Keratinocyte (primary cell): Measurements from ENCODE around the gene PPP1R7. TPM values are rescaled to one million over a fixed set of nuclear protein-coding genes. Genes with fewer than 3 reads are reported as not detected.

Experiments used
- DNase-seq: peaks from one replicate; pipeline ENCODE4 v3.0.0-alpha.2; 2011; ENCODE audit warnings: low read depth, missing footprints, low spot score
- FAIRE-seq: peaks from 2 replicates; lab custom pipeline; 2011; peaks lifted over from hg19 to GRCh38; lab: Jason Lieb, UNC
- H2AFZ ChIP-seq: 2 replicates; pipeline ENCODE4 v1.6.0; 2012; ENCODE audit warnings: low read length, control low read depth, inconsistent platforms; ENCODE audit not compliant: control insufficient read depth
- H3K27ac ChIP-seq: 2 replicates; pipeline ENCODE4 v1.5.1; 2011; ENCODE audit warnings: low read length; ENCODE audit not compliant: control insufficient read depth, insufficient read depth
- H3K27me3 ChIP-seq: 3 replicates; pipeline ENCODE4 v1.6.0; 2011; ENCODE audit warnings: low read length; ENCODE audit not compliant: control insufficient read depth, insufficient read depth; ENCODE audit errors: extremely low read depth
- H3K36me3 ChIP-seq, 2 experiments: 2 replicates in 1 of 2; 3 replicates in 1 of 2; pipeline ENCODE4 v1.5.1; 2011; ENCODE audit warnings: low read length in 2 of 2, mild to moderate bottlenecking in 1 of 2; ENCODE audit not compliant: control insufficient read depth in 2 of 2, insufficient read depth in 2 of 2; ENCODE audit errors: extremely low read depth in 1 of 2
- H3K4me1 ChIP-seq: 3 replicates; pipeline ENCODE4 v1.5.1; 2011; ENCODE audit warnings: low read length; ENCODE audit not compliant: control insufficient read depth, insufficient read depth; ENCODE audit errors: extremely low read depth
- H3K4me2 ChIP-seq: 3 replicates; pipeline ENCODE4 v1.6.0; 2011; ENCODE audit warnings: low read depth, low read length; ENCODE audit not compliant: control insufficient read depth, insufficient read depth; ENCODE audit errors: extremely low read depth
- H3K4me3 ChIP-seq, 3 experiments: fragments of 200-600 bp in 1 of 3; sonication (generic) in 1 of 3; 2 replicates in 2 of 3; 3 replicates in 1 of 3; pipeline ENCODE4 v1.5.1; 2011 to 2016; ENCODE audit warnings: low read length in 3 of 3, mild to moderate bottlenecking in 3 of 3, control low read depth in 2 of 3, inconsistent platforms in 1 of 3, low read depth in 1 of 3, mixed read lengths in 1 of 3, mixed run types in 1 of 3, moderate library complexity in 1 of 3; ENCODE audit not compliant: control insufficient read depth in 2 of 3, insufficient read depth in 2 of 3; ENCODE audit errors: extremely low read depth in 1 of 3
- H3K79me2 ChIP-seq: 2 replicates; pipeline ENCODE4 v1.6.0; 2012; ENCODE audit warnings: low read length; ENCODE audit not compliant: control insufficient read depth, insufficient read depth
- H3K9ac ChIP-seq: 3 replicates; pipeline ENCODE4 v1.6.0; 2011; ENCODE audit warnings: low read length; ENCODE audit not compliant: control insufficient read depth, insufficient read depth; ENCODE audit errors: extremely low read depth
- H3K9me1 ChIP-seq: 3 replicates; pipeline ENCODE4 v1.6.0; 2011; ENCODE audit warnings: low read length; ENCODE audit not compliant: control insufficient read depth, insufficient read depth; ENCODE audit errors: extremely low read depth
- H3K9me3 ChIP-seq: 2 replicates; pipeline ENCODE4 v1.5.1; 2012; ENCODE audit warnings: low read depth, low read length; ENCODE audit not compliant: control insufficient read depth
- H4K20me1 ChIP-seq: 3 replicates; pipeline ENCODE4 v1.6.0; 2011; ENCODE audit warnings: low read length; ENCODE audit not compliant: control insufficient read depth, insufficient read depth; ENCODE audit errors: extremely low read depth
- EZH2 ChIP-seq: IDR thresholded peaks from one replicate; pipeline ENCODE4 v1.6.1; 2012; ENCODE audit warnings: inconsistent platforms, mild to moderate bottlenecking, low read length, moderate library complexity
- dilution Hi-C: fragments of 300-500 bp; cut with MboI; formaldehyde crosslinking; loops from one replicate; pipeline ENCODE4 v1.7.0; 2020; ENCODE audit warnings: low sequenced_read_pairs; ENCODE audit not compliant: extremely low pct_ligation_motif_present
- polyA minus RNA-seq, 3 experiments: library from RNA; depleted of rRNA, polyadenylated mRNA; stranded (reverse); fragments of >200 nt; gene quantifications; 1 replicate in 1 of 3; 2 replicates in 1 of 3; 3 replicates in 1 of 3; pipeline ENCODE4 v1.2.3, GENCODE V29; 2011
- polyA plus RNA-seq, 5 experiments: library from polyadenylated mRNA; depleted of rRNA in 3 of 5; stranded (reverse) in 3 of 5; stranded (forward) in 1 of 5; unstranded in 1 of 5; fragments of >200 nt; gene quantifications; 1 replicate in 1 of 5; 2 replicates in 3 of 5; 3 replicates in 1 of 5; pipeline versions ENCODE4 v1.2.1 to v1.2.3, GENCODE V29; 2011 to 2012; ENCODE audit warnings: missing spikeins in 2 of 5, low read depth in 1 of 5, low replicate concordance in 1 of 5
- TF ChIP-seq, protein P1 (sequence below), 3 experiments: IDR thresholded peaks in 1 of 3; conservative IDR thresholded peaks in 1 of 3; optimal IDR thresholded peaks in 1 of 3; 2 replicates in 2 of 3; 3 replicates in 1 of 3; pipeline versions ENCODE3 to v1.5.1; 2011; ENCODE audit warnings: low read length in 3 of 3, mild to moderate bottlenecking in 3 of 3, moderate library complexity in 2 of 3, control low read depth in 1 of 3, inconsistent platforms in 1 of 3; ENCODE audit not compliant: insufficient read depth in 2 of 3; ENCODE audit errors: extremely low read depth in 1 of 3

PPP1R7 gene, protein sequence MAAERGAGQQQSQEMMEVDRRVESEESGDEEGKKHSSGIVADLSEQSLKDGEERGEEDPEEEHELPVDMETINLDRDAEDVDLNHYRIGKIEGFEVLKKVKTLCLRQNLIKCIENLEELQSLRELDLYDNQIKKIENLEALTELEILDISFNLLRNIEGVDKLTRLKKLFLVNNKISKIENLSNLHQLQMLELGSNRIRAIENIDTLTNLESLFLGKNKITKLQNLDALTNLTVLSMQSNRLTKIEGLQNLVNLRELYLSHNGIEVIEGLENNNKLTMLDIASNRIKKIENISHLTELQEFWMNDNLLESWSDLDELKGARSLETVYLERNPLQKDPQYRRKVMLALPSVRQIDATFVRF
- polyA plus RNA-seq = 53.4 to 88.2 TPM (median 84.9 TPM) in 3 replicates
- 368 TPM for polyA plus RNA-seq (2011; ENCODE audit: low read depth)
- 59.6 and 99.8 TPM in 2 replicates for polyA plus RNA-seq (2011; cell fraction: cytosol; rRNA removed)
- 43.0 and 61.8 TPM in 2 replicates for polyA plus RNA-seq (2011; cell fraction: nucleus; rRNA removed)
- 93.8 and 98.6 TPM in 2 replicates for polyA plus RNA-seq (2012; ENCODE audit: low replicate concordance)
- polyA minus RNA-seq = 19.7 to 40.9 TPM (median 40.5 TPM) in 3 replicates
- polyA minus RNA-seq (2011; cell fraction: cytosol; rRNA and poly(A)+ RNA removed) = 80.0 TPM
- 20.7 and 33.9 TPM in 2 replicates for polyA minus RNA-seq (2011; cell fraction: nucleus; rRNA and poly(A)+ RNA removed)

DNA sequence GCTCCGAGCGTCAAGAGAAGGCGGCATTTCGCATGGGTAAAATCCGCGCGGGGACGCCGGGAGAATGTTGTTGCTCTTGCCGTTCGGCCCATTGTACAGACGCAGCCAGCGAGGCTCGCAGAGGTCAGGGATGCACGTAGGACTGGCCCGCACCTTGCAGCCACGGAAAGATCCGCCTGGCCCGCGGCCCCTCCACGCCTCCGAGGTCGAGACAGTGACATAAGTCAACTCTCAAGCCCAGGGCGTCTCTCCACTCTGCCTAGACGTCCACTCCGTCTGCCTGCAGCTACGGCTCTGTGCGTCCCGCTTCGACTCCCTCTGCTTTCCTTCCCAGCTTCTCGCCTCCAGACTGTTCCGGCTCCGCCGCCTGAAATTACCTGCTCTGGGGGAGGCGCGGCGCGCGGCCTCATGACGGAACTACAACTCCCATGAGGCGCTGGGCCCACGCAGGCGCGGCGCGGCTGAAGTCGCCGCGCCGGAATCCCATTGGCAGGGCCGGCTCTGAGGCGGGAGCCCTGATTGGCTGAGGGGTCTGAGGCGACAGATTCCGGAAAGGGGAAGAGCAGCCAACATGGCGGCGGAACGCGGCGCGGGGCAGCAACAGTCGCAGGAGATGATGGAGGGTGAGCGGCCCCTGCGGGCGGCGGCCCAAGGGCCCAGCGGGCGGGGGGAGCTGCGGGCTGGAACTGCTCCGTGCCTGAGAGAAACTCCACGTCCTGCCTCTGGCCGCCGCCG, at the start of gene PPP1R7:
PPP1R7 (plus strand) TSS at position 543 of the 735 bp plus-strand sequence; CDS start at position 572, 29 bp downstream.
- Histone ChIP-seq H3K27me3 (no peaks in the 10 kb centered on the region), H3K9me1 (no peaks in the 10 kb centered on the region), H3K36me3 (peaks cover 4 to 6% of the 10 kb centered on the region in 2 experiments), H2AFZ (peak within 1 kb of the TSS; percentile 100), H3K79me2 (peaks cover 19% of the 10 kb centered on the region), H3K9ac (peak within 1 kb of the TSS; percentile 84), H3K9me3 (no peaks in the 10 kb centered on the region), H4K20me1 (no peaks in the 10 kb centered on the region), H3K4me1 (peaks cover 16% of the 10 kb centered on the region), H3K4me2 (peak within 1 kb of the TSS; percentile 85), H3K4me3 (peak within 1 kb of the TSS; percentile 78 to 88 (median 81)), H3K27ac (peak within 1 kb of the TSS; percentile 76)
- dilution Hi-C loops = no loop called here
- TF ChIP-seq, protein P1, sequence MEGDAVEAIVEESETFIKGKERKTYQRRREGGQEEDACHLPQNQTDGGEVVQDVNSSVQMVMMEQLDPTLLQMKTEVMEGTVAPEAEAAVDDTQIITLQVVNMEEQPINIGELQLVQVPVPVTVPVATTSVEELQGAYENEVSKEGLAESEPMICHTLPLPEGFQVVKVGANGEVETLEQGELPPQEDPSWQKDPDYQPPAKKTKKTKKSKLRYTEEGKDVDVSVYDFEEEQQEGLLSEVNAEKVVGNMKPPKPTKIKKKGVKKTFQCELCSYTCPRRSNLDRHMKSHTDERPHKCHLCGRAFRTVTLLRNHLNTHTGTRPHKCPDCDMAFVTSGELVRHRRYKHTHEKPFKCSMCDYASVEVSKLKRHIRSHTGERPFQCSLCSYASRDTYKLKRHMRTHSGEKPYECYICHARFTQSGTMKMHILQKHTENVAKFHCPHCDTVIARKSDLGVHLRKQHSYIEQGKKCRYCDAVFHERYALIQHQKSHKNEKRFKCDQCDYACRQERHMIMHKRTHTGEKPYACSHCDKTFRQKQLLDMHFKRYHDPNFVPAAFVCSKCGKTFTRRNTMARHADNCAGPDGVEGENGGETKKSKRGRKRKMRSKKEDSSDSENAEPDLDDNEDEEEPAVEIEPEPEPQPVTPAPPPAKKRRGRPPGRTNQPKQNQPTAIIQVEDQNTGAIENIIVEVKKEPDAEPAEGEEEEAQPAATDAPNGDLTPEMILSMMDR (optimal IDR thresholded peaks at IDR 0.05 in 1 of 3, IDR thresholded peaks at IDR 0.05 in 1 of 3, conservative IDR thresholded peaks at IDR 0.05 in 1 of 3; ENCODE audit: extremely low read depth in 1 of 3, insufficient read depth in 2 of 3, low read length in 3 of 3) = peak in 1 of 3 experiments; percentile 13
- no peak for TF ChIP-seq EZH2
- FAIRE-seq (no peak), DNase-seq (peak; percentile 66)

DNA sequence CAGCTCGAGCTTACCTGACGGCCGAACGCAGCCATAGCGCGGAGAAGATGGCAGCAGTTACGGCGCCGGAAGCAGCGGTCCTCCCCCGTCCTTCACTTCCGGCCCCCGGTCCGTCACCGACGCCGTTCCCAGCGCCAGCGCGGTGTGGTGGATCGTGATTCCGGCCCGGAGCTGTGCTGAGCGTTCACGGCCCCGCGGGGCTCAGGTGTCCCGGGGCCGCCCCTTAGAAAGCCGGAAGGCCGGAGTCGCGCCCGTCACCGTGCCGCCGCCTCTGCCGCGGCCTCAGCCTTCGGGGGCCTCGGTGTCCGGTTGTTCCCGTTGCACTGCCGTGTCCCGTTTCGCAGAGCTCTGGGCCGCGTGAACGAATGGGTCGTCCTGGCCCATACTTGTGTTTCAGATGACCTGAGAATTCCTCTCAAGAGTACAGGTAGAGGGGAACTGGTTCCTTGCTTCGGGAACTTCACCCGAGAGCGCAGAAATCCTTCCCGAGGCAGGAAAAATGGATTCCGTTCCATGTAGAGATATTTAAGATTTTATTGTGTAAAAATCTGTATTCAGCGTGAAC, 47.9 kb upstream of the PPP1R7 start, which contains the start of gene MTERF4:
MTERF4 (minus strand) TSS at position 49 of the 565 bp plus-strand sequence; CDS start at position 35, 14 bp downstream.
- dilution Hi-C loops = no loop called here
- FAIRE-seq = peak; percentile 5
- no peak for TF ChIP-seq EZH2
- TF ChIP-seq, protein P1 (optimal IDR thresholded peaks at IDR 0.05 in 1 of 3, IDR thresholded peaks at IDR 0.05 in 1 of 3, conservative IDR thresholded peaks at IDR 0.05 in 1 of 3; ENCODE audit: extremely low read depth in 1 of 3, insufficient read depth in 2 of 3, low read length in 3 of 3) = no peak

More for the DNA sequence above, 47.9 kb upstream of the PPP1R7 start, which contains the start of gene MTERF4:
- Histone ChIP-seq H3K9me1 (no peaks in the 10 kb centered on the region), H3K27ac (peak within 1 kb of the TSS; percentile 64), H3K4me1 (no peaks in the 10 kb centered on the region), H3K9ac (peak within 1 kb of the TSS; percentile 80), H3K27me3 (no peaks in the 10 kb centered on the region), H3K4me2 (peak within 1 kb of the TSS; percentile 83), H2AFZ (peak within 1 kb of the TSS; percentile 94), H3K4me3 (peak within 1 kb of the TSS; percentile 89 to 91 (median 90)), H4K20me1 (peaks cover 3% of the 10 kb centered on the region), H3K36me3 (peaks cover 8 to 11% of the 10 kb centered on the region in 2 experiments), H3K79me2 (peaks cover 25% of the 10 kb centered on the region), H3K9me3 (no peaks in the 10 kb centered on the region)
- no peak for DNase-seq
